KMS-11 (cell line): ENCODE data around the gene TULP1.

ENCODE experiments used
- H2AFZ ChIP-seq: fragments of 200-600 bp; sonication (generic); 2 replicates; pipeline ENCODE4 v1.6.1; 2016; ENCODE audit warnings: antibody characterized with exemption, mixed run types, low read depth
- H3K27ac ChIP-seq: fragments of 200-600 bp; sonication (generic); 2 replicates; pipeline ENCODE4 v1.6.1; 2016; ENCODE audit warnings: mild to moderate bottlenecking, mixed run types
- H3K27me3 ChIP-seq: fragments of 200-600 bp; sonication (generic); 2 replicates; pipeline ENCODE4 v1.6.1; 2017; ENCODE audit warnings: mild to moderate bottlenecking, low read depth, mixed run types, moderate library complexity; ENCODE audit not compliant: insufficient read depth
- H3K36me3 ChIP-seq: fragments of 200-600 bp; sonication (generic); 2 replicates; pipeline ENCODE4 v1.6.1; 2017; ENCODE audit warnings: mild to moderate bottlenecking, mixed run types; ENCODE audit not compliant: insufficient read depth
- H3K4me1 ChIP-seq: fragments of 200-600 bp; sonication (generic); 2 replicates; pipeline ENCODE4 v1.6.1; 2016; ENCODE audit warnings: mild to moderate bottlenecking, low read depth, mixed run types; ENCODE audit not compliant: poor library complexity, severe bottlenecking
- H3K4me2 ChIP-seq: fragments of 200-600 bp; sonication (generic); 2 replicates; pipeline ENCODE4 v1.7.0; 2016; ENCODE audit warnings: mild to moderate bottlenecking, mixed run types
- H3K4me3 ChIP-seq: fragments of 200-600 bp; sonication (generic); IDR thresholded peaks from 2 replicates; pipeline ENCODE4 v1.6.1; 2017; ENCODE audit warnings: low read depth, low read length, mixed read lengths; ENCODE audit not compliant: insufficient read depth
- H3K79me2 ChIP-seq: fragments of 200-600 bp; sonication (generic); 2 replicates; pipeline ENCODE4 v1.6.1; 2016; ENCODE audit warnings: low read depth, mixed run types; ENCODE audit not compliant: insufficient read depth
- H3K9ac ChIP-seq: fragments of 200-600 bp; sonication (generic); 2 replicates; pipeline ENCODE4 v1.6.1; 2016; ENCODE audit warnings: mild to moderate bottlenecking, mixed run types
- H4K20me1 ChIP-seq: fragments of 200-600 bp; sonication (generic); 2 replicates; pipeline ENCODE4 v1.6.1; 2016; ENCODE audit warnings: mild to moderate bottlenecking, mixed run types; ENCODE audit not compliant: insufficient read depth
- TF ChIP-seq, protein P1 (sequence below): fragments of 200-600 bp; sonication (generic); conservative IDR thresholded peaks from 2 replicates; pipeline ENCODE4 v1.6.1; 2017; ENCODE audit warnings: low read depth, mild to moderate bottlenecking, antibody characterized with exemption, low read length, moderate library complexity, mixed read lengths

TULP1 gene

DNA sequence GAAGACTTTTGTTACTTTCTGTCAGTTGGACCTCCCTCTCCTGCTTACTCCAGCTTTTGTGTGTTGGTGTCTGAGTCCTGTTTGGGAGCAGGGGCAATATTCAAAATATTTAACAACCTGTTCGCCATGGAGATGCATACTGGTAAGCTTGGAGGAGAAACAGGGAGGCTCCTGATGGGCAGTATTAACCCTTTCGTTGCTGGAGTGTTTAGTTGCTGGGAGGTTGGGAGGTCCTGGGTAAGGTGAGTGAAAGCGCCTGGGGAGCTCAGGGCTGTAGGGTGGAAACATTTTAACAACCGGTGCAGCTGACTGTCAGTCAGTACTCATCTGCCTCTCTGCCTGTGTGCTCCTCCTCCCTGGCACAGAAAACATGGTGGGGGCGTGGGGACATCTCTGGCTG is 4.2 kb downstream of the TULP1 start:
- H3K9ac ChIP-seq: no peak overlapping the region
- no peaks in the 10 kb centered on the region for H3K27me3 ChIP-seq
- no peak overlapping the region for H3K4me2 ChIP-seq
- H2AFZ ChIP-seq: no peak overlapping the region
- no peak overlapping the region for H3K27ac ChIP-seq
- H3K79me2 ChIP-seq: no peaks in the 10 kb centered on the region
- TF ChIP-seq, protein P1, sequence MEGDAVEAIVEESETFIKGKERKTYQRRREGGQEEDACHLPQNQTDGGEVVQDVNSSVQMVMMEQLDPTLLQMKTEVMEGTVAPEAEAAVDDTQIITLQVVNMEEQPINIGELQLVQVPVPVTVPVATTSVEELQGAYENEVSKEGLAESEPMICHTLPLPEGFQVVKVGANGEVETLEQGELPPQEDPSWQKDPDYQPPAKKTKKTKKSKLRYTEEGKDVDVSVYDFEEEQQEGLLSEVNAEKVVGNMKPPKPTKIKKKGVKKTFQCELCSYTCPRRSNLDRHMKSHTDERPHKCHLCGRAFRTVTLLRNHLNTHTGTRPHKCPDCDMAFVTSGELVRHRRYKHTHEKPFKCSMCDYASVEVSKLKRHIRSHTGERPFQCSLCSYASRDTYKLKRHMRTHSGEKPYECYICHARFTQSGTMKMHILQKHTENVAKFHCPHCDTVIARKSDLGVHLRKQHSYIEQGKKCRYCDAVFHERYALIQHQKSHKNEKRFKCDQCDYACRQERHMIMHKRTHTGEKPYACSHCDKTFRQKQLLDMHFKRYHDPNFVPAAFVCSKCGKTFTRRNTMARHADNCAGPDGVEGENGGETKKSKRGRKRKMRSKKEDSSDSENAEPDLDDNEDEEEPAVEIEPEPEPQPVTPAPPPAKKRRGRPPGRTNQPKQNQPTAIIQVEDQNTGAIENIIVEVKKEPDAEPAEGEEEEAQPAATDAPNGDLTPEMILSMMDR: no peak
- H3K36me3 ChIP-seq: no peaks in the 10 kb centered on the region
- H4K20me1 ChIP-seq: no peaks in the 10 kb centered on the region
- no peak overlapping the region for H3K4me3 ChIP-seq
- no peaks in the 10 kb centered on the region for H3K4me1 ChIP-seq

DNA sequence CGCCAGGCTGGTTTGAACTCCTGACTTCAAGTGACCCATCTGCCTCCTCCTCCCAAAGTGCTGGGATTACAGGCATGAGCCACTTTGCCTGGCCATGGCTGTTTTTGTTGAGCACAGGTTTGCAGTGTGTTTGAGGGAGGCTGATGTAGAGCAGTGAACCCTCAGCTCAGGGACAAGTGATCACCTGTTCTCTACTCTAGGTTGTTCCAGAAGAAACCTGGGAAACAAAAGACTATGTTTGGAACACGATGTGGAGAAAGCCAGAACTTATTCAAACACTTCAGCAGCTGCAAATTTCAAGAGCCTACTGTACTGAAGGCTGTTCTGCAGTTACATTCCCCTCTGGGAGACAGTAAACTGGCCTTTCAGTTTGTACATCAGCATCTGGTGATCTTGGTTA is 4.7 kb downstream of the TULP1 start:
- no peaks in the 10 kb centered on the region for H3K4me1 ChIP-seq
- H4K20me1 ChIP-seq: no peaks in the 10 kb centered on the region
- no peak overlapping the region for H3K27ac ChIP-seq
- no peak overlapping the region for H2AFZ ChIP-seq
- no peaks in the 10 kb centered on the region for H3K36me3 ChIP-seq
- no peak overlapping the region for H3K4me3 ChIP-seq
- H3K79me2 ChIP-seq: no peaks in the 10 kb centered on the region
- TF ChIP-seq, protein P1: no peak
- H3K4me2 ChIP-seq: no peak overlapping the region
- H3K27me3 ChIP-seq: no peaks in the 10 kb centered on the region
- no peak overlapping the region for H3K9ac ChIP-seq

DNA sequence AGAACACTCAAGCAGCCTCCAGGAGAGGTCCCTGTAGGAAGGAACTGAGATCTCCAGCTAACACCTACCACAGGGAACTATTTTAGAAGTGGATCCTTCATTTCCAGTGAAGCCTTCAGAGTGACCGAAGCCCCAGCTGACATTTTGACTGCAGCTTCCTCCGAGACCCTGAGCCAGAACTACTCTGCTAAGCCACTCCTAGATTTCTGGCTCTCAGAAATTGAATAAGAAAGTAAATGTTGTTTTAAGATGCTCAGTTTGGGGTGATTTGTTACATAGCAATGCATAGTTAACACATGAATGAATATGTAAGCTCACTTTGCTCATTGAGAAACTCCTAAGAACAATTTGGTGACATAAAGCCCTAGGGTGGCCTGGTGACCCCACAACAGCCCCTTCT is 5.5 kb downstream of the TULP1 start:
- TF ChIP-seq, protein P1: no peak
- no peaks in the 10 kb centered on the region for H3K79me2 ChIP-seq
- no peak overlapping the region for H3K4me2 ChIP-seq
- H3K27me3 ChIP-seq: no peaks in the 10 kb centered on the region
- H3K9ac ChIP-seq: no peak overlapping the region
- no peak overlapping the region for H3K4me3 ChIP-seq
- no peak overlapping the region for H3K27ac ChIP-seq
- no peaks in the 10 kb centered on the region for H4K20me1 ChIP-seq
- H3K4me1 ChIP-seq: no peaks in the 10 kb centered on the region
- no peak overlapping the region for H2AFZ ChIP-seq
- H3K36me3 ChIP-seq: no peaks in the 10 kb centered on the region

DNA sequence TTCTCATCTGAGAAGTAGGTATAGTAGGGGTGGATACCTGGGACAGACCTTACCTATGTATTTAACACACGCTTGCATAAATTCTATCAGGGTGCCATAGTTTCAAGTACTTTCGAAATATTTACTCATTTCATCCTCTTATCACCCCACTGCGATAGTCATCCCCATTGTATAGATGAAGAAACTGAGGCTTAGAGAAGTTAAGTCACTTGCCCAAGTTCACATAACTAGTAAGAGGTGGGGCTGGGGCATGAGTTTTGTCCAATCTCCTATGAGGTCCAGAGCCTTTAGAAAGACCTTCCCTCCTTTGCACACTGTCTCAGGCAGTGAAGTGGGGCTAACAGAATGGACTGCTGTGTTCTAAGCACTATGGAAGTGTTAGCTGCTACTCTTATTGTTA is 6.2 kb downstream of the TULP1 start:
- Histone ChIP-seq H4K20me1 (no peaks in the 10 kb centered on the region), H3K27ac (no peak overlapping the region), H3K4me2 (no peak overlapping the region), H2AFZ (no peak overlapping the region), H3K36me3 (no peaks in the 10 kb centered on the region), H3K4me3 (no peak overlapping the region), H3K4me1 (no peaks in the 10 kb centered on the region), H3K9ac (no peak overlapping the region), H3K79me2 (no peaks in the 10 kb centered on the region), H3K27me3 (no peaks in the 10 kb centered on the region)
- TF ChIP-seq, protein P1: no peak
